ENCODE measurements around the gene BST2. TPM values are rescaled to one million over a fixed set of nuclear protein-coding genes. Genes with fewer than 3 reads are reported as not detected.

BST2 gene
- total RNA-seq, 2 experiments from 2014 or later: 16.1 to 16.8 TPM

GRCh38 chr19:17357078-17357666 is 48.3 kb downstream of the BST2 start:
- DNase-seq (no peak), ATAC-seq (ENCODE audit: poor library complexity) (no peak)
- TF ChIP-seq CTCF (IDR thresholded peaks at IDR 0.05): no peak
- Histone ChIP-seq H3K4me1 (ENCODE audit: insufficient read depth, low read length) (no peaks in the 10 kb centered on the region), H3K27me3 (ENCODE audit: control insufficient read depth in 1 of 2, insufficient read depth in 2 of 2, low read length in 2 of 2) (no peaks in the 10 kb centered on the region), H3K4me3 (ENCODE audit: low read length) (no peak overlapping the region), H3K9me3 (ENCODE audit: control insufficient read depth in 1 of 2, insufficient read depth in 1 of 2, low read length in 2 of 2) (no peaks in the 10 kb centered on the region), H3K27ac (ENCODE audit: low read depth in 1 of 2, low read length in 2 of 2) (no peak overlapping the region), H3K36me3 (ENCODE audit: insufficient read depth, low read length) (no peaks in the 10 kb centered on the region)
- H3K36me3 Mint-ChIP-seq (ENCODE audit: low read depth): no peaks in the 10 kb centered on the region
- no peak overlapping the region for H3K27ac Mint-ChIP-seq
- H3K27me3 Mint-ChIP-seq: peaks cover 12% of the 10 kb centered on the region
- intact Hi-C loops (cut with DNase I, micrococcal nuclease): no loop called here
- no peaks in the 10 kb centered on the region for H3K9me3 Mint-ChIP-seq
- ChIA-PET CTCF (no interaction called here), POLR2A (no interaction called here)
- H3K4me3 Mint-ChIP-seq: no peak overlapping the region
- no peaks in the 10 kb centered on the region for H3K4me1 Mint-ChIP-seq (ENCODE audit: low read depth)

- Histone ChIP-seq H3K9me3 (ENCODE audit: control insufficient read depth in 1 of 2, insufficient read depth in 1 of 2, low read length in 2 of 2) (no peaks in the 10 kb centered on the region), H3K27me3 (ENCODE audit: control insufficient read depth in 1 of 2, insufficient read depth in 2 of 2, low read length in 2 of 2) (peaks cover 2 to 5% of the 10 kb centered on the region in 2 experiments), H3K4me3 (ENCODE audit: low read length) (no peak overlapping the region), H3K27ac (ENCODE audit: low read depth in 1 of 2, low read length in 2 of 2) (no peak overlapping the region), H3K36me3 (ENCODE audit: insufficient read depth, low read length) (no peaks in the 10 kb centered on the region), H3K4me1 (ENCODE audit: insufficient read depth, low read length) (peaks cover 7% of the 10 kb centered on the region)
- H3K4me3 Mint-ChIP-seq: no peak overlapping the region
- H3K9me3 Mint-ChIP-seq: no peaks in the 10 kb centered on the region
- DNase-seq (no peak), ATAC-seq (ENCODE audit: poor library complexity) (no peak)
- H3K27ac Mint-ChIP-seq: no peak overlapping the region
- ChIA-PET CTCF (no interaction called here), POLR2A (interaction anchor here (0.6 kb wide), 1 partner anchor 136 kb away, joined by 3 read pairs; no protein-coding TSS in a partner anchor)
- H3K27me3 Mint-ChIP-seq: peaks cover 47% of the 10 kb centered on the region
- TF ChIP-seq CTCF (IDR thresholded peaks at IDR 0.05): no peak
- no peaks in the 10 kb centered on the region for H3K4me1 Mint-ChIP-seq (ENCODE audit: low read depth)
- intact Hi-C loops (cut with DNase I, micrococcal nuclease): no loop called here
- no peaks in the 10 kb centered on the region for H3K36me3 Mint-ChIP-seq (ENCODE audit: low read depth)
These were observed 52.0 kb downstream of the BST2 start for GRCh38 chr19:17353386-17353785.

Other genes with a start within 250 kb of the BST2 start
- 10 to 100 TPM; 23.1 to 24.3 TPM for gene USE1, start 190.3 kb downstream of the BST2 start, total RNA-seq
- 10 to 100 TPM; 20.5 to 22.2 TPM for gene OCEL1, start 179.4 kb downstream of the BST2 start, total RNA-seq
- 1 to 10 TPM in 1 of 2 experiments, under 1 TPM in 1; 0.74 to 1.1 TPM for gene NR2F6, start 159.7 kb downstream of the BST2 start, total RNA-seq
- gene USHBP1, start 140.9 kb downstream of the BST2 start, total RNA-seq: not detected
- gene BABAM1, start 138.2 kb downstream of the BST2 start, total RNA-seq: 10 to 100 TPM; 56.2 to 63.5 TPM
- 1 to 10 TPM in 1 of 2 experiments, under 1 TPM in 1; 0.85 to 1.9 TPM for gene ANKLE1, start 123.7 kb downstream of the BST2 start, total RNA-seq
- 1 to 10 TPM; 4.4 to 4.6 TPM for gene ABHD8, start 102.2 kb downstream of the BST2 start, total RNA-seq
- 10 to 100 TPM; 28.4 to 28.7 TPM for gene MRPL34, start 99.8 kb downstream of the BST2 start, total RNA-seq
- gene DDA1, start 96.1 kb downstream of the BST2 start, total RNA-seq: 10 to 100 TPM; 41.4 to 43.4 TPM
- 10 to 100 TPM; 15.3 TPM for gene ANO8, start 70.8 kb downstream of the BST2 start, total RNA-seq
- 10 to 100 TPM; 21.2 to 24.0 TPM for gene GTPBP3, start 68.1 kb downstream of the BST2 start, total RNA-seq
- not detected for gene PLVAP, start 28.3 kb downstream of the BST2 start, total RNA-seq
- gene CCDC194, start 11.4 kb downstream of the BST2 start, total RNA-seq: not detected
- gene MVB12A, start 14.4 kb upstream of the BST2 start, total RNA-seq: 10 to 100 TPM in 1 of 2 experiments, 1 to 10 TPM in 1; 9.8 to 10.7 TPM
- not detected for gene TMEM221, start 43.0 kb upstream of the BST2 start, total RNA-seq
- gene NXNL1, start 55.3 kb upstream of the BST2 start, total RNA-seq: not detected
- gene SLC27A1, start 64.9 kb upstream of the BST2 start, total RNA-seq: 1 to 10 TPM; 3.0 TPM
- 10 to 100 TPM; 41.5 to 44.6 TPM for gene PGLS, start 106.0 kb upstream of the BST2 start, total RNA-seq
- gene COLGALT1, start 150.0 kb upstream of the BST2 start, total RNA-seq: 10 to 100 TPM; 30.3 to 30.6 TPM

All from CD4-positive, alpha-beta T cell (primary cell).